Measurements from ENCODE around the gene NECTIN3. TPM values are rescaled to one million over a fixed set of nuclear protein-coding genes. Genes with fewer than 3 reads are reported as not detected.
A peak's percentile ranks its signal among the peaks of the same experiment; 100 is the strongest.

NECTIN3 gene
- total and polyA plus RNA-seq, 5 experiments from 2014 or later = 0.26 to 4.8 (median 0.53) TPM

GRCh38 chr3:111165411-111165810 is 93.8 kb downstream of the NECTIN3 start:
- no peaks in the 10 kb centered on the region for H3K4me1 Mint-ChIP-seq
- ATAC-seq (no peak), DNase-seq (no peak)
- POLR2A ChIA-PET = no interaction called here
- no peak overlapping the region for H3K4me3 Mint-ChIP-seq
- H3K27ac Mint-ChIP-seq = no peak overlapping the region
- peaks cover 0 to 1% (median 0%) of the 10 kb centered on the region in 9 donors for H3K9me3 Mint-ChIP-seq
- H3K27me3 Mint-ChIP-seq = no peaks in the 10 kb centered on the region
- H3K36me3 Mint-ChIP-seq = no peaks in the 10 kb centered on the region

- Mint-ChIP-seq H3K9me3 (no peaks in the 10 kb centered on the region), H3K27me3 (no peaks in the 10 kb centered on the region), H3K4me1 (no peaks in the 10 kb centered on the region), H3K27ac (no peak overlapping the region), H3K4me3 (no peak overlapping the region), H3K36me3 (no peaks in the 10 kb centered on the region)
- DNase-seq (no peak), ATAC-seq (no peak)
- POLR2A ChIA-PET = no interaction called here
These were observed 101.8 kb downstream of the NECTIN3 start for GRCh38 chr3:111173328-111173900.

GRCh38 chr3:111173906-111174305 is 102.3 kb downstream of the NECTIN3 start:
- Mint-ChIP-seq H3K9me3 (no peaks in the 10 kb centered on the region), H3K36me3 (no peaks in the 10 kb centered on the region), H3K27me3 (no peaks in the 10 kb centered on the region), H3K4me1 (no peaks in the 10 kb centered on the region), H3K4me3 (no peak overlapping the region), H3K27ac (no peak overlapping the region)
- DNase-seq (no peak), ATAC-seq (no peak)
- POLR2A ChIA-PET = no interaction called here

- Mint-ChIP-seq H3K4me3 (no peak overlapping the region), H3K27me3 (peaks cover 0 to 3% (median 0%) of the 10 kb centered on the region in 5 donors), H3K36me3 (peaks cover 0 to 2% (median 0%) of the 10 kb centered on the region in 3 donors), H3K4me1 (no peaks in the 10 kb centered on the region), H3K9me3 (no peaks in the 10 kb centered on the region), H3K27ac (no peak overlapping the region)
- ATAC-seq (no peak), DNase-seq (no peak)
- POLR2A ChIA-PET = no interaction called here
These were observed 118.9 kb downstream of the NECTIN3 start for GRCh38 chr3:111190518-111190917.

- DNase-seq = no peak
- Mint-ChIP-seq H3K4me3 (no peak overlapping the region), H3K36me3 (no peaks in the 10 kb centered on the region), H3K9me3 (no peaks in the 10 kb centered on the region), H3K27me3 (no peaks in the 10 kb centered on the region), H3K27ac (no peak overlapping the region), H3K4me1 (peaks cover 3 to 11% (median 7%) of the 10 kb centered on the region in 4 donors)
- POLR2A ChIA-PET = no interaction called here
- no peak for ATAC-seq
These were observed 121.9 kb downstream of the NECTIN3 start for GRCh38 chr3:111193472-111193871.

- Mint-ChIP-seq H3K4me3 (no peak overlapping the region), H3K4me1 (peaks cover 3 to 11% (median 7%) of the 10 kb centered on the region in 4 donors), H3K9me3 (no peaks in the 10 kb centered on the region), H3K27ac (no peak overlapping the region), H3K36me3 (no peaks in the 10 kb centered on the region), H3K27me3 (no peaks in the 10 kb centered on the region)
- no peak for DNase-seq
- POLR2A ChIA-PET = no interaction called here
- ATAC-seq = no peak
These were observed 122.4 kb downstream of the NECTIN3 start for GRCh38 chr3:111194048-111194447.

- Mint-ChIP-seq H3K4me3 (no peak overlapping the region), H3K9me3 (no peaks in the 10 kb centered on the region), H3K4me1 (peaks cover 3 to 11% (median 7%) of the 10 kb centered on the region in 4 donors), H3K36me3 (no peaks in the 10 kb centered on the region), H3K27ac (peak overlapping the region in 1 of 10 donors; percentile 3), H3K27me3 (no peaks in the 10 kb centered on the region)
- no peak for ATAC-seq
- POLR2A ChIA-PET = no interaction called here
- DNase-seq = no peak
These were observed 125.9 kb downstream of the NECTIN3 start for GRCh38 chr3:111197485-111197884.

GRCh38 chr3:111200027-111200426 is 128.4 kb downstream of the NECTIN3 start:
- DNase-seq (no peak), ATAC-seq (no peak)
- POLR2A ChIA-PET = no interaction called here
- Mint-ChIP-seq H3K27ac (no peak overlapping the region), H3K27me3 (no peaks in the 10 kb centered on the region), H3K9me3 (no peaks in the 10 kb centered on the region), H3K4me1 (peaks cover 3 to 11% (median 7%) of the 10 kb centered on the region in 4 donors), H3K36me3 (peaks cover 0 to 5% (median 0%) of the 10 kb centered on the region in 3 donors), H3K4me3 (no peak overlapping the region)

- Mint-ChIP-seq H3K4me1 (no peaks in the 10 kb centered on the region), H3K27ac (no peak overlapping the region), H3K27me3 (no peaks in the 10 kb centered on the region), H3K4me3 (no peak overlapping the region), H3K36me3 (no peaks in the 10 kb centered on the region), H3K9me3 (no peaks in the 10 kb centered on the region)
- ATAC-seq (no peak), DNase-seq (no peak)
- POLR2A ChIA-PET = no interaction called here
These were observed 138.5 kb downstream of the NECTIN3 start for GRCh38 chr3:111210003-111210711.

GRCh38 chr3:111210866-111211564 is 139.4 kb downstream of the NECTIN3 start:
- POLR2A ChIA-PET = no interaction called here
- ATAC-seq (no peak), DNase-seq (no peak)
- Mint-ChIP-seq H3K9me3 (no peaks in the 10 kb centered on the region), H3K27me3 (no peaks in the 10 kb centered on the region), H3K36me3 (no peaks in the 10 kb centered on the region), H3K4me3 (no peak overlapping the region), H3K4me1 (no peaks in the 10 kb centered on the region), H3K27ac (no peak overlapping the region)

- Mint-ChIP-seq H3K4me3 (no peak overlapping the region), H3K36me3 (no peaks in the 10 kb centered on the region), H3K4me1 (no peaks in the 10 kb centered on the region), H3K27ac (no peak overlapping the region), H3K27me3 (no peaks in the 10 kb centered on the region), H3K9me3 (no peaks in the 10 kb centered on the region)
- POLR2A ChIA-PET = no interaction called here
- DNase-seq (no peak), ATAC-seq (no peak)
These were observed 140.9 kb downstream of the NECTIN3 start for GRCh38 chr3:111212511-111212910.

- POLR2A ChIA-PET = no interaction called here
- ATAC-seq = no peak
- no peaks in the 10 kb centered on the region for H3K27me3 Mint-ChIP-seq
- H3K4me1 Mint-ChIP-seq = no peaks in the 10 kb centered on the region
- no peak overlapping the region for H3K4me3 Mint-ChIP-seq
- no peak for DNase-seq
- H3K9me3 Mint-ChIP-seq = no peaks in the 10 kb centered on the region
- no peak overlapping the region for H3K27ac Mint-ChIP-seq
- no peaks in the 10 kb centered on the region for H3K36me3 Mint-ChIP-seq
These were observed 143.9 kb downstream of the NECTIN3 start for GRCh38 chr3:111215481-111215880.

- DNase-seq = no peak
- POLR2A ChIA-PET = no interaction called here
- Mint-ChIP-seq H3K9me3 (no peaks in the 10 kb centered on the region), H3K36me3 (no peaks in the 10 kb centered on the region), H3K27me3 (no peaks in the 10 kb centered on the region), H3K27ac (no peak overlapping the region), H3K4me1 (no peaks in the 10 kb centered on the region), H3K4me3 (no peak overlapping the region)
- ATAC-seq = no peak
These were observed 147.0 kb downstream of the NECTIN3 start for GRCh38 chr3:111218615-111219014.
